RWPE1 (cell line): Measurements from ENCODE around the gene AS3MT.
"Not testable (repeated sequence)": the region's sequence is repeated elsewhere in the genome, so short reads cannot be mapped to it uniquely, and the experiment has no call there.

Experiments
- CTCF ChIA-PET: fragments of 350-600 bp; sonication (Branson Sonifier 250); formaldehyde crosslinking; extraction: SDS; loops from one replicate; lab custom pipeline; 2021; lab: Yijun Ruan, JAX
- POLR2A ChIA-PET: fragments of 400-600 bp; formaldehyde crosslinking; extraction: SDS; loops from one replicate; lab custom pipeline; 2020; ENCODE audit warnings: antibody characterized with exemption; ENCODE audit not compliant: low non-redundant PET; lab: Yijun Ruan, JAX
- DNase-seq: peaks from one replicate; pipeline ENCODE4 v3.0.0; 2012; ENCODE audit warnings: low spot score
- H3K27ac ChIP-seq: fragments of 450-650 bp; 2 replicates; pipeline ENCODE4 v1.5.1; 2017
- CTCF ChIP-seq: fragments of 450-650 bp; conservative IDR thresholded peaks from 2 replicates; pipeline ENCODE4 v1.5.1; 2017; ENCODE audit warnings: low read depth, mild to moderate bottlenecking

Gene AS3MT

GRCh38 chr10:102869258-102870198 is at the start of gene AS3MT:
Gene AS3MT, plus strand, starts transcription at chr10:102869470. Its CDS starts 123 bp downstream, at chr10:102869593.
- POLR2A ChIA-PET, result no interaction called here
- peak; percentile 25 for DNase-seq
- peak within 1 kb of the TSS; percentile 47 for H3K27ac ChIP-seq
- CTCF ChIA-PET, result no interaction called here
- no peak for TF ChIP-seq CTCF

GRCh38 chr10:102820008-102820407 is 49.3 kb upstream of the AS3MT start:
- CTCF ChIA-PET, result interaction anchor here (0.6 to 0.9 kb wide), 4 partner anchors 15 to 590 kb away, joined by 3 to 5 read pairs (median 3); no protein-coding TSS in a partner anchor
- not testable (repeated sequence) for H3K27ac ChIP-seq, DNase-seq
- POLR2A ChIA-PET, result interaction anchor here (0.6 kb wide), 1 partner anchor 8 kb away, joined by 3 read pairs; no protein-coding TSS in a partner anchor

GRCh38 chr10:102822222-102822621 is 47.0 kb upstream of the AS3MT start:
- POLR2A ChIA-PET, result no interaction called here
- DNase-seq, result no peak
- TF ChIP-seq CTCF, result no peak
- no peak overlapping the region; the same call in 1 of the 2 replicates for H3K27ac ChIP-seq
- CTCF ChIA-PET, result no interaction called here

GRCh38 chr10:102824664-102825063 is 44.6 kb upstream of the AS3MT start:
- POLR2A ChIA-PET, result no interaction called here
- H3K27ac ChIP-seq, result no peak overlapping the region
- CTCF ChIA-PET, result no interaction called here
- DNase-seq, result no peak
- TF ChIP-seq CTCF, result no peak

GRCh38 chr10:102826148-102826796 is 43.0 kb upstream of the AS3MT start:
- no peak for DNase-seq
- ChIA-PET POLR2A (no interaction called here), CTCF (interaction anchor here (0.5 to 0.6 kb wide), 2 partner anchors 45 to 1770 kb away, joined by 7 to 8 read pairs; no protein-coding TSS in a partner anchor)
- H3K27ac ChIP-seq, result no peak overlapping the region
- no peak for TF ChIP-seq CTCF

- H3K27ac ChIP-seq, result no peak overlapping the region
- CTCF ChIA-PET, result interaction anchor here (0.6 to 0.9 kb wide), 4 partner anchors 24 to 149 kb away, joined by 3 to 6 read pairs (median 4); no protein-coding TSS in a partner anchor
- POLR2A ChIA-PET, result interaction anchor here (0.6 kb wide), 1 partner anchor 63 kb away, joined by 3 read pairs; no protein-coding TSS in a partner anchor
- no peak for TF ChIP-seq CTCF
- DNase-seq, result no peak
Measured at GRCh38 chr10:102827597-102827975, 41.7 kb upstream of the AS3MT start.
